Measurements from ENCODE around the gene PACSIN2.

GRCh38 chr22:42866100-42866499, 148.8 kb downstream of the PACSIN2 start:
- TF ChIP-seq CTCF (IDR thresholded peaks at IDR 0.05; ENCODE audit: low read depth, low read length, poor library complexity, severe bottlenecking) (no peak), EZH2phosphoT487 (IDR thresholded peaks at IDR 0.05; ENCODE audit: borderline replicate concordance, low read length) (no peak)

Data from DOHH2 (cell line).